ENCODE measurements around the gene NCAM2.

GRCh38 chr21:21114461-21114860, 116.3 kb downstream of the NCAM2 start:
- no peak for TF ChIP-seq POLR2A (IDR thresholded peaks at IDR 0.05)
- no peak for TF ChIP-seq CTCF (IDR thresholded peaks at IDR 0.05)
- no peak for TF ChIP-seq POLR2AphosphoS5 (IDR thresholded peaks at IDR 0.05)
